IMR-90 (cell line): ENCODE results near the gene SNCG.

Experiments used
- BHLHE40 ChIP-seq: fragments of 150-350 bp; IDR thresholded peaks from 2 replicates; pipeline ENCODE4 v1.6.1; 2016; ENCODE audit warnings: mild to moderate bottlenecking, low read depth, low read length
- CEBPB ChIP-seq: IDR thresholded peaks from 2 replicates; pipeline ENCODE4 v1.6.1; 2012; ENCODE audit warnings: low read depth, low read length, improper control_type of control experiment
- FOS ChIP-seq: fragments of 150-350 bp; IDR thresholded peaks from 2 replicates; pipeline ENCODE4 v1.6.1; 2016; ENCODE audit warnings: low read depth, low read length
- MAZ ChIP-seq: IDR thresholded peaks from 2 replicates; pipeline ENCODE4 v1.6.1; 2012; ENCODE audit warnings: low read depth, mild to moderate bottlenecking, low read length, improper control_type of control experiment, moderate library complexity, borderline replicate concordance
- POLR2A ChIP-seq: IDR thresholded peaks from 2 replicates; pipeline ENCODE4 v1.6.1; 2012; ENCODE audit warnings: mild to moderate bottlenecking, low read depth, low read length
- RAD21 ChIP-seq: IDR thresholded peaks from 2 replicates; pipeline ENCODE4 v1.6.1; 2012; ENCODE audit warnings: low read length, improper control_type of control experiment
- RCOR1 ChIP-seq: IDR thresholded peaks from 2 replicates; pipeline ENCODE4 v1.6.1; 2012; ENCODE audit warnings: mild to moderate bottlenecking, low read length, improper control_type of control experiment; ENCODE audit not compliant: insufficient replicate concordance
- TF ChIP-seq, protein P1 (sequence below): conservative IDR thresholded peaks from 2 replicates; pipeline ENCODE4 v1.5.1; 2012; ENCODE audit warnings: mild to moderate bottlenecking, low read depth, low read length, improper control_type of control experiment

DNA sequence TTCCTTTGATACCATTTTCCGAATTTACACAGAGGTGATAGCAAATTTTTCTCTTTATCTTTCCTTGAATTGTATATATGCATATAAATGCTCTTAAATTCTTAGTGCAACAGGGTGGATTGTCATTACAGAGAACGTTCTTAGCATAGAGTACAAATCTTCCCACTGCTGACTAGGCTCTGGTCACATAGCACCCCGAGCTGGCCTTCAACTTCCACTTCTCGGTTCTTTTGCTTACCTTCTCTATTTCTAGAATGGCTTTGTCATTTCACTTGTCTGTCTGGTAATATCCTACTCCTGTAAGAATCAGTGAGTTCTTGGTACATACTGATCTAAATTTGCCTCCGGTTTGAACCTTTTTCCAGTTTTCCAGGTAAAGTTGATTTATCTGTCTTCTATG is 23.3 kb downstream of the SNCG start:
- TF ChIP-seq POLR2A = no peak
- TF ChIP-seq FOS = no peak
- TF ChIP-seq MAZ = no peak
- TF ChIP-seq, protein P1, sequence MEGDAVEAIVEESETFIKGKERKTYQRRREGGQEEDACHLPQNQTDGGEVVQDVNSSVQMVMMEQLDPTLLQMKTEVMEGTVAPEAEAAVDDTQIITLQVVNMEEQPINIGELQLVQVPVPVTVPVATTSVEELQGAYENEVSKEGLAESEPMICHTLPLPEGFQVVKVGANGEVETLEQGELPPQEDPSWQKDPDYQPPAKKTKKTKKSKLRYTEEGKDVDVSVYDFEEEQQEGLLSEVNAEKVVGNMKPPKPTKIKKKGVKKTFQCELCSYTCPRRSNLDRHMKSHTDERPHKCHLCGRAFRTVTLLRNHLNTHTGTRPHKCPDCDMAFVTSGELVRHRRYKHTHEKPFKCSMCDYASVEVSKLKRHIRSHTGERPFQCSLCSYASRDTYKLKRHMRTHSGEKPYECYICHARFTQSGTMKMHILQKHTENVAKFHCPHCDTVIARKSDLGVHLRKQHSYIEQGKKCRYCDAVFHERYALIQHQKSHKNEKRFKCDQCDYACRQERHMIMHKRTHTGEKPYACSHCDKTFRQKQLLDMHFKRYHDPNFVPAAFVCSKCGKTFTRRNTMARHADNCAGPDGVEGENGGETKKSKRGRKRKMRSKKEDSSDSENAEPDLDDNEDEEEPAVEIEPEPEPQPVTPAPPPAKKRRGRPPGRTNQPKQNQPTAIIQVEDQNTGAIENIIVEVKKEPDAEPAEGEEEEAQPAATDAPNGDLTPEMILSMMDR = no peak
- TF ChIP-seq CEBPB = no peak
- no peak for TF ChIP-seq RAD21
- TF ChIP-seq RCOR1 = no peak
- no peak for TF ChIP-seq BHLHE40
